Loucy (cell line): ENCODE data around the gene CACNG6.

Source experiments
- EZH2phosphoT487 ChIP-seq: fragments of 200-600 bp; IDR thresholded peaks from 2 replicates; pipeline ENCODE4 v1.6.1; 2018; ENCODE audit warnings: antibody characterized with exemption, mild to moderate bottlenecking, moderate library complexity, borderline replicate concordance
- TF ChIP-seq, protein P1 (sequence below): fragments of 200-600 bp; sonication (generic); conservative IDR thresholded peaks from 2 replicates; pipeline ENCODE4 v1.5.1; 2014; ENCODE audit warnings: mild to moderate bottlenecking, antibody characterized with exemption, low read length

DNA sequence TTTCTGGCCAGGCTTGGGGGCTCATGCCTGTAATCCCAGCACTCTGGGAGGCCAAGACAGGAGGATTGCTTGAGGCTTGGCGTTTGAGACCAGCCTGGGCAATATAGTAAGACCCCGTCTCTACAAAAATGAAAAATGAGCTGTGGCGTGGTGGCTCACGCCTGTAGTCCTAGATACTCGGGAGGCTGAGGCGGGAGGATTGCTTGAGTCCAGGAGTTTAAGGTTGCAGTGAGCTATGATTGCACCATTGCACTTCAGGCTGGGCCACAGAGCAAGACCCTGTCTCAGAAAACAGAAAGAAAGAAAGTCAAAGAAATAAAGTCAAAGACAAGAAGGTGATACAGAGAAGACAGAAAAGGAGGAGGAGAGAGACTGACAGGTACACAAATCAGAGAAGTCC is 2.5 kb upstream of the CACNG6 start:
- TF ChIP-seq, protein P1, sequence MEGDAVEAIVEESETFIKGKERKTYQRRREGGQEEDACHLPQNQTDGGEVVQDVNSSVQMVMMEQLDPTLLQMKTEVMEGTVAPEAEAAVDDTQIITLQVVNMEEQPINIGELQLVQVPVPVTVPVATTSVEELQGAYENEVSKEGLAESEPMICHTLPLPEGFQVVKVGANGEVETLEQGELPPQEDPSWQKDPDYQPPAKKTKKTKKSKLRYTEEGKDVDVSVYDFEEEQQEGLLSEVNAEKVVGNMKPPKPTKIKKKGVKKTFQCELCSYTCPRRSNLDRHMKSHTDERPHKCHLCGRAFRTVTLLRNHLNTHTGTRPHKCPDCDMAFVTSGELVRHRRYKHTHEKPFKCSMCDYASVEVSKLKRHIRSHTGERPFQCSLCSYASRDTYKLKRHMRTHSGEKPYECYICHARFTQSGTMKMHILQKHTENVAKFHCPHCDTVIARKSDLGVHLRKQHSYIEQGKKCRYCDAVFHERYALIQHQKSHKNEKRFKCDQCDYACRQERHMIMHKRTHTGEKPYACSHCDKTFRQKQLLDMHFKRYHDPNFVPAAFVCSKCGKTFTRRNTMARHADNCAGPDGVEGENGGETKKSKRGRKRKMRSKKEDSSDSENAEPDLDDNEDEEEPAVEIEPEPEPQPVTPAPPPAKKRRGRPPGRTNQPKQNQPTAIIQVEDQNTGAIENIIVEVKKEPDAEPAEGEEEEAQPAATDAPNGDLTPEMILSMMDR = no peak
- no peak for TF ChIP-seq EZH2phosphoT487
